IMR-90 (cell line): ENCODE data around the gene TRIM62. TPM values are rescaled to one million over a fixed set of nuclear protein-coding genes. Genes with fewer than 3 reads are reported as not detected.

ENCODE experiments used
- ATAC-seq: fragments of 200-7000 bp; cut with Tn5 transposase; 2 replicates; pipeline ENCODE4 v1.9.1; 2020; ENCODE audit warnings: low read depth, mild to moderate bottlenecking, moderate library complexity
- BruUV-seq: library from RNA; stranded (reverse); fragments of 400-500 nt; replicated peaks from 2 replicates; lab custom pipeline; 2021; lab: Mats Ljungman, UMichigan
- CTCF ChIA-PET: fragments of 300-600 bp; formaldehyde crosslinking; extraction: SDS; loops from one replicate; lab custom pipeline; 2021; ENCODE audit warnings: antibody characterized with exemption; lab: Yijun Ruan, JAX
- POLR2A ChIA-PET: fragments of 300-600 bp; sonication (Branson Sonifier 250); formaldehyde crosslinking; loops from one replicate; lab custom pipeline; 2022; ENCODE audit warnings: antibody characterized with exemption; ENCODE audit not compliant: unreplicated experiment; lab: Charles Lee
- DNase-seq: peaks from one replicate; pipeline ENCODE4 v3.0.0; 2013
- H2AFZ ChIP-seq: replicated peaks from 2 replicates; pipeline ENCODE3; 2013; ENCODE audit warnings: low read length, mild to moderate bottlenecking; ENCODE audit not compliant: poor library complexity
- H2AK5ac ChIP-seq: 2 replicates; pipeline ENCODE4 v1.6.1; 2013; ENCODE audit warnings: low read depth, low read length, inconsistent platforms
- H2AK9ac ChIP-seq: replicated peaks from 2 replicates; pipeline ENCODE3; 2013; ENCODE audit warnings: mild to moderate bottlenecking, low read depth, low read length, moderate library complexity; ENCODE audit not compliant: poor library complexity
- H2BK120ac ChIP-seq: 2 replicates; pipeline ENCODE4 v1.6.1; 2013; ENCODE audit warnings: low read depth, low read length, inconsistent platforms
- H2BK15ac ChIP-seq: 3 replicates; pipeline ENCODE4 v1.6.1; 2013; ENCODE audit warnings: low read depth, low read length, inconsistent platforms
- H2BK20ac ChIP-seq: 2 replicates; pipeline ENCODE4 v1.6.1; 2013; ENCODE audit warnings: low read depth, mild to moderate bottlenecking, inconsistent platforms, low read length, moderate library complexity
- H2BK5ac ChIP-seq: 2 replicates; pipeline ENCODE4 v1.6.1; 2013; ENCODE audit warnings: mild to moderate bottlenecking, low read depth, low read length, inconsistent platforms; ENCODE audit not compliant: poor library complexity, severe bottlenecking
- H3K14ac ChIP-seq: replicated peaks from 2 replicates; pipeline ENCODE4 v1.6.1; 2013; ENCODE audit warnings: low read depth, low read length, inconsistent platforms
- H3K18ac ChIP-seq: 2 replicates; pipeline ENCODE4 v1.6.1; 2013; ENCODE audit warnings: low read depth, low read length, control low read depth
- H3K23ac ChIP-seq: 2 replicates; pipeline ENCODE4 v1.6.1; 2013; ENCODE audit warnings: low read depth, low read length, inconsistent platforms
- H3K27ac ChIP-seq: 2 replicates; pipeline ENCODE4 v1.5.1; 2013; ENCODE audit warnings: mild to moderate bottlenecking, control low read depth, low read length; ENCODE audit not compliant: insufficient read depth
- H3K27me3 ChIP-seq: 2 replicates; pipeline ENCODE4 v1.6.1; 2013; ENCODE audit warnings: low read length; ENCODE audit not compliant: control insufficient read depth, insufficient read depth
- H3K36me3 ChIP-seq: 2 replicates; pipeline ENCODE4 v1.6.1; 2013; ENCODE audit warnings: low read length, mixed read lengths; ENCODE audit not compliant: control insufficient read depth, insufficient read depth
- H3K4ac ChIP-seq: 2 replicates; pipeline ENCODE4 v1.6.1; 2013; ENCODE audit warnings: low read depth, low read length, inconsistent platforms
- H3K4me1 ChIP-seq: 2 replicates; pipeline ENCODE4 v1.6.1; 2013; ENCODE audit warnings: low read length, mixed read lengths; ENCODE audit not compliant: control insufficient read depth, insufficient read depth
- H3K4me2 ChIP-seq: 2 replicates; pipeline ENCODE4 v1.6.1; 2013; ENCODE audit warnings: low read depth, mild to moderate bottlenecking, control low read depth, low read length, moderate library complexity
- H3K4me3 ChIP-seq: 2 replicates; pipeline ENCODE4 v1.5.1; 2013; ENCODE audit warnings: low read depth, mild to moderate bottlenecking, control low read depth, low read length, moderate library complexity; ENCODE audit not compliant: insufficient read depth
- H3K56ac ChIP-seq: 2 replicates; pipeline ENCODE4 v1.6.1; 2013; ENCODE audit warnings: low read length, inconsistent platforms; ENCODE audit not compliant: insufficient read depth; ENCODE audit errors: extremely low read depth
- H3K79me1 ChIP-seq, 2 experiments: 2 replicates each; pipeline ENCODE4 v1.6.1; 2013; ENCODE audit warnings: low read length in 2 of 2, inconsistent platforms in 1 of 2, low read depth in 1 of 2
- H3K9ac ChIP-seq: 2 replicates; pipeline ENCODE4 v1.6.1; 2013; ENCODE audit warnings: low read depth, low read length, control low read depth
- H3K9me1 ChIP-seq: 2 replicates; pipeline ENCODE4 v1.6.1; 2013; ENCODE audit warnings: low read length, inconsistent platforms; ENCODE audit not compliant: insufficient read depth
- H3K9me3 ChIP-seq: 2 replicates; pipeline ENCODE4 v1.6.1; 2013; ENCODE audit warnings: low read length; ENCODE audit not compliant: control insufficient read depth, insufficient read depth
- H4K20me1 ChIP-seq: 2 replicates; pipeline ENCODE4 v1.6.1; 2013; ENCODE audit warnings: low read length, inconsistent platforms; ENCODE audit not compliant: insufficient read depth
- H4K5ac ChIP-seq: 2 replicates; pipeline ENCODE4 v1.6.1; 2013; ENCODE audit warnings: mild to moderate bottlenecking, low read depth, low read length, control low read depth
- H4K8ac ChIP-seq, 2 experiments: 2 replicates each; pipeline ENCODE4 v1.6.1; 2013; ENCODE audit warnings: low read depth in 2 of 2, low read length in 2 of 2, control low read depth in 1 of 2, inconsistent platforms in 1 of 2
- H4K91ac ChIP-seq: 2 replicates; pipeline ENCODE4 v1.6.1; 2013; ENCODE audit warnings: low read depth, low read length, inconsistent platforms; ENCODE audit not compliant: insufficient read depth
- CEBPB ChIP-seq: IDR thresholded peaks from 2 replicates; pipeline ENCODE4 v1.6.1; 2012; ENCODE audit warnings: low read depth, low read length, improper control_type of control experiment
- CHD1 ChIP-seq: IDR thresholded peaks from 2 replicates; pipeline ENCODE4 v1.6.1; 2012; ENCODE audit warnings: low read depth, low read length, improper control_type of control experiment
- FOS ChIP-seq: fragments of 150-350 bp; IDR thresholded peaks from 2 replicates; pipeline ENCODE4 v1.6.1; 2016; ENCODE audit warnings: low read depth, low read length
- MAZ ChIP-seq: IDR thresholded peaks from 2 replicates; pipeline ENCODE4 v1.6.1; 2012; ENCODE audit warnings: low read depth, mild to moderate bottlenecking, low read length, improper control_type of control experiment, moderate library complexity, borderline replicate concordance
- MXI1 ChIP-seq: IDR thresholded peaks from 2 replicates; pipeline ENCODE4 v1.6.1; 2012; ENCODE audit warnings: low read depth, mild to moderate bottlenecking, low read length, moderate library complexity, borderline replicate concordance
- NFE2L2 ChIP-seq: fragments of 150-350 bp; IDR thresholded peaks from 2 replicates; pipeline ENCODE4 v1.6.1; 2016; ENCODE audit warnings: low read depth, mild to moderate bottlenecking, low read length
- RAD21 ChIP-seq: IDR thresholded peaks from 2 replicates; pipeline ENCODE4 v1.6.1; 2012; ENCODE audit warnings: low read length, improper control_type of control experiment
- RFX5 ChIP-seq: IDR thresholded peaks from 2 replicates; pipeline ENCODE4 v1.8.0; 2012; ENCODE audit warnings: low read depth, mild to moderate bottlenecking, low read length, moderate library complexity
- dilution Hi-C: fragments of 300-500 bp; cut with HindIII; formaldehyde crosslinking; loops from one replicate; pipeline ENCODE4 v1.14.3; 2018; ENCODE audit warnings: low sequenced_read_pairs; ENCODE audit not compliant: unreplicated experiment
- in situ Hi-C: fragments of 300-500 bp; cut with MboI; formaldehyde crosslinking; loops from 3 replicates; pipeline ENCODE4 v1.14.3; 2019; ENCODE audit warnings: low sequenced_read_pairs, inconsistent platforms, mixed read lengths
- intact Hi-C: fragments of 100-400 bp; cut with micrococcal nuclease; formaldehyde crosslinking; loops from 2 replicates; pipeline ENCODE4 v1.10.0; 2022
- polyA plus RNA-seq, 3 experiments: library from polyadenylated mRNA; depleted of rRNA; stranded (reverse); fragments of >200 nt; gene quantifications; 2 replicates each; pipeline ENCODE4 v1.2.3, GENCODE V29; 2012; ENCODE audit warnings: low replicate concordance in 1 of 3
- total RNA-seq: library from RNA; depleted of rRNA; stranded (reverse); fragments of >200 nt; gene quantifications from 2 replicates; pipeline ENCODE4 v1.2.3, GENCODE V29; 2012
- TF ChIP-seq, protein P1 (sequence below): fragments of 150-350 bp; IDR thresholded peaks from 2 replicates; pipeline ENCODE4 v1.6.1; 2017; ENCODE audit warnings: mild to moderate bottlenecking, antibody characterized with exemption, low read length, low read depth
- TF ChIP-seq, protein P2 (sequence below): conservative IDR thresholded peaks from 2 replicates; pipeline ENCODE4 v1.5.1; 2012; ENCODE audit warnings: mild to moderate bottlenecking, low read depth, low read length, improper control_type of control experiment
- TF ChIP-seq, protein P3 (sequence below): fragments of 150-350 bp; IDR thresholded peaks from 2 replicates; pipeline ENCODE4 v1.6.1; 2016; ENCODE audit warnings: low read depth, mild to moderate bottlenecking, low read length, moderate library complexity, borderline replicate concordance

TRIM62 gene
- total and polyA plus RNA-seq, 2 of the 4 experiments (the other 2 are of a cell fraction), result 3.0 to 11.1 TPM

DNA sequence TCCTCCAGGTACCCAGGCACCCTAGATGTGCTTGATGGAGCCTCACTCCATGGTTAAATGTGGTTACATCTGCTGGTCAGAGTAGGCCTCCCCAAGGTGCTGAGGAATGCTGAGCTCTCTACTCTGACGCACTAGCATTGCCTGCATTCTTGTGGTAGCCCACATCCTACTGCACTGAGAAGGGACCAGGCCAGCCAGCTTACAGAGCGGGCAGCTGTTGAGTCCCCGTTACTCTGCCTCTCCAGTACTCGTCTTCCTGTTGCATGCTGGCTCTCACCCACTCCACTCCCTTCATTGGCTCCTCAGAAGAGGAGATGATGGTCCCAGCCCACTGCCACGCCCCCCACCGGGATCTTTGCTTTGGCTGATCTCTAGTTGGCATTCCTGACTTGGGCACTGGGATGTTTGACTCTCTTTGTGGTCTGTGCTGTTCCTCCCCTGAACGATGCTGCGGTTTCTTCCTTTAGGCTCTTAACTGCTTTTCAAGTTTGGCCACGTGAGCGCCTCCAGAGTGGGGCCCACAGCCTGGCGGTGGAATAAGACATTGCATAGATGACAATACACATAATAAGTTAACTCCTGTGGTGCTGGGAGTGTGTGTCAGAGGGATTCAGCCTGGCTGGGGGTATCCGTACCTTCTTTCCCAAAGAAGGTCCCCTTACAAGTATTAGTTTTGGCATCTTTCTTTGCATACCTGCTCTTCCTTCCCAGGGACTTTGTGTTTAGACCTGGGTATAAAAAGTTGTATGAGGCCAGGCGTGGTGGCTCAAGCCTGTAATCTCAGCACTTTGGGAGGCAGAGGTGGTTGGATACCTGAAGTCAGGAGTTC is 82.3 kb downstream of the TRIM62 start (continued):
- TF ChIP-seq, protein P1, sequence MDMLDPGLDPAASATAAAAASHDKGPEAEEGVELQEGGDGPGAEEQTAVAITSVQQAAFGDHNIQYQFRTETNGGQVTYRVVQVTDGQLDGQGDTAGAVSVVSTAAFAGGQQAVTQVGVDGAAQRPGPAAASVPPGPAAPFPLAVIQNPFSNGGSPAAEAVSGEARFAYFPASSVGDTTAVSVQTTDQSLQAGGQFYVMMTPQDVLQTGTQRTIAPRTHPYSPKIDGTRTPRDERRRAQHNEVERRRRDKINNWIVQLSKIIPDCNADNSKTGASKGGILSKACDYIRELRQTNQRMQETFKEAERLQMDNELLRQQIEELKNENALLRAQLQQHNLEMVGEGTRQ, result peak; percentile 97
- TF ChIP-seq RFX5, result no peak

DNA sequence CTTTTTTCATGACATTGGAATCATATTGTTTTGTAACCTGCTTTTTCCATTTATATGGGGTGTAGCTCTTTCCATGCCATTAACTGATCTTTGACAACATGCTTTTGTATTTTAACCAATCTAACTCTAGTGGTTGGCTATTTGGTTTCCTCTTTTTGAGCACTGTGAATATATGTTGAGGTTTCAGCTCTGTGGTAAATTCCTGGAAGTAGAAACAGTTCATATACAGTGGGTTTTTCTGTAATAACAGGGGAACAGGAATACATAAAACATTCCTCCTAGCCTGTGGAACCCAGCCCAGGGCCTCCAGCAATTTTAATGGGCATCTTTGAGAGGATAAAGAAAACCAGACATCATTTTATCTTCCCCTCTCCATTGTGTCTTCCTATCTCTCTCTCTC is 83.5 kb downstream of the TRIM62 start:
- peak overlapping the region; percentile 82 to 99 for H4K8ac ChIP-seq
- H3K27ac ChIP-seq, result peak overlapping the region; percentile 92
- H2AFZ ChIP-seq, result no peak overlapping the region
- H3K14ac ChIP-seq, result peak overlapping the region; percentile 99
- H4K91ac ChIP-seq, result peak overlapping the region; percentile 99
- peak overlapping the region; percentile 100; the same call in 1 of the 2 replicates for H3K23ac ChIP-seq
- H3K9ac ChIP-seq, result no peak overlapping the region
- peaks cover 16% of the 10 kb centered on the region; the same call in 1 of the 2 replicates for H3K36me3 ChIP-seq
- no peaks in the 10 kb centered on the region for H3K27me3 ChIP-seq
- peak overlapping the region; percentile 89 for H3K18ac ChIP-seq
- ChIA-PET CTCF (interaction anchor here (2.8 kb wide), 1 partner anchor 28 kb away, joined by 8 read pairs; no protein-coding TSS in a partner anchor), POLR2A (no interaction called here)
- H4K5ac ChIP-seq, result peak overlapping the region; percentile 95
- H2AK5ac ChIP-seq, result peak overlapping the region; percentile 97
- H2BK5ac ChIP-seq, result peak overlapping the region; percentile 99
- no peaks in the 10 kb centered on the region for H3K9me3 ChIP-seq
- no peak overlapping the region for H3K4me2 ChIP-seq
- intact Hi-C loops, result loop anchor here (5.0 to 10.0 kb wide), 3 partner anchors 159 to 394 kb away; partner anchors contain the start of genes SYNC and ZNF362
- H2BK15ac ChIP-seq, result peak overlapping the region; percentile 82; the same call in 2 of the 3 replicates
- dilution Hi-C loops, result no loop called here
- peak overlapping the region; percentile 100 for H3K4ac ChIP-seq
- peak overlapping the region; percentile 100 for H2BK20ac ChIP-seq
- no peak overlapping the region for H2AK9ac ChIP-seq
- peak overlapping the region; percentile 84 for H3K56ac ChIP-seq
- in situ Hi-C loops, result loop anchor here (10.0 to 25.0 kb wide), 2 partner anchors 366 to 514 kb away; no protein-coding TSS in a partner anchor
- H3K4me1 ChIP-seq, result peaks cover 40% of the 10 kb centered on the region
- H3K79me1 ChIP-seq, result peaks cover 9 to 35% of the 10 kb centered on the region in 2 experiments
- DNase-seq (peak; percentile 44), ATAC-seq (no peak)
- H4K20me1 ChIP-seq, result no peaks in the 10 kb centered on the region
- BruUV-seq, result no TSS peak
- peaks cover 31% of the 10 kb centered on the region for H3K9me1 ChIP-seq
- H2BK120ac ChIP-seq, result peak overlapping the region; percentile 100
- no peak overlapping the region for H3K4me3 ChIP-seq
- TF ChIP-seq CEBPB (no peak), MAZ (no peak), RAD21 (no peak), FOS (no peak), CHD1 (no peak), NFE2L2 (no peak), MXI1 (no peak), RFX5 (no peak)
- TF ChIP-seq, protein P2, sequence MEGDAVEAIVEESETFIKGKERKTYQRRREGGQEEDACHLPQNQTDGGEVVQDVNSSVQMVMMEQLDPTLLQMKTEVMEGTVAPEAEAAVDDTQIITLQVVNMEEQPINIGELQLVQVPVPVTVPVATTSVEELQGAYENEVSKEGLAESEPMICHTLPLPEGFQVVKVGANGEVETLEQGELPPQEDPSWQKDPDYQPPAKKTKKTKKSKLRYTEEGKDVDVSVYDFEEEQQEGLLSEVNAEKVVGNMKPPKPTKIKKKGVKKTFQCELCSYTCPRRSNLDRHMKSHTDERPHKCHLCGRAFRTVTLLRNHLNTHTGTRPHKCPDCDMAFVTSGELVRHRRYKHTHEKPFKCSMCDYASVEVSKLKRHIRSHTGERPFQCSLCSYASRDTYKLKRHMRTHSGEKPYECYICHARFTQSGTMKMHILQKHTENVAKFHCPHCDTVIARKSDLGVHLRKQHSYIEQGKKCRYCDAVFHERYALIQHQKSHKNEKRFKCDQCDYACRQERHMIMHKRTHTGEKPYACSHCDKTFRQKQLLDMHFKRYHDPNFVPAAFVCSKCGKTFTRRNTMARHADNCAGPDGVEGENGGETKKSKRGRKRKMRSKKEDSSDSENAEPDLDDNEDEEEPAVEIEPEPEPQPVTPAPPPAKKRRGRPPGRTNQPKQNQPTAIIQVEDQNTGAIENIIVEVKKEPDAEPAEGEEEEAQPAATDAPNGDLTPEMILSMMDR, result no peak
- TF ChIP-seq, protein P3, sequence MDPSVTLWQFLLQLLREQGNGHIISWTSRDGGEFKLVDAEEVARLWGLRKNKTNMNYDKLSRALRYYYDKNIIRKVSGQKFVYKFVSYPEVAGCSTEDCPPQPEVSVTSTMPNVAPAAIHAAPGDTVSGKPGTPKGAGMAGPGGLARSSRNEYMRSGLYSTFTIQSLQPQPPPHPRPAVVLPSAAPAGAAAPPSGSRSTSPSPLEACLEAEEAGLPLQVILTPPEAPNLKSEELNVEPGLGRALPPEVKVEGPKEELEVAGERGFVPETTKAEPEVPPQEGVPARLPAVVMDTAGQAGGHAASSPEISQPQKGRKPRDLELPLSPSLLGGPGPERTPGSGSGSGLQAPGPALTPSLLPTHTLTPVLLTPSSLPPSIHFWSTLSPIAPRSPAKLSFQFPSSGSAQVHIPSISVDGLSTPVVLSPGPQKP, result no peak
